Renal pelvis (tissue), 4 donors: ENCODE results near the gene NR6A1. TPM values are rescaled to one million over a fixed set of nuclear protein-coding genes. Genes with fewer than 3 reads are reported as not detected.
"Not testable (repeated sequence)": the region's sequence is repeated elsewhere in the genome, so short reads cannot be mapped to it uniquely, and the experiment has no call there.

Source experiments
- DNase-seq: peaks from one replicate; pipeline ENCODE4 v3.0.0-alpha.2; 2013
- polyA plus RNA-seq, 3 donors: library from polyadenylated mRNA; unstranded; fragments of 120-200 nt; gene quantifications; one replicate each; pipeline ENCODE4 v1.2.1, GENCODE V29; 2013; ENCODE audit not compliant: insufficient read length in 3 of 3

Gene NR6A1
- polyA plus RNA-seq, 3 donors, result 1.0 to 1.9 (median 1.6) TPM

- no peak for DNase-seq
These were observed 7.7 kb upstream of the NR6A1 start for GRCh38 chr9:124778575-124779367.

GRCh38 chr9:124776954-124777648 lies 6.0 kb upstream of the NR6A1 start, which contains the start of gene OLFML2A:
Gene OLFML2A, plus strand, starts transcription at chr9:124777133. Its CDS starts 138 bp downstream, at chr9:124777271.
- no peak for DNase-seq

DNA sequence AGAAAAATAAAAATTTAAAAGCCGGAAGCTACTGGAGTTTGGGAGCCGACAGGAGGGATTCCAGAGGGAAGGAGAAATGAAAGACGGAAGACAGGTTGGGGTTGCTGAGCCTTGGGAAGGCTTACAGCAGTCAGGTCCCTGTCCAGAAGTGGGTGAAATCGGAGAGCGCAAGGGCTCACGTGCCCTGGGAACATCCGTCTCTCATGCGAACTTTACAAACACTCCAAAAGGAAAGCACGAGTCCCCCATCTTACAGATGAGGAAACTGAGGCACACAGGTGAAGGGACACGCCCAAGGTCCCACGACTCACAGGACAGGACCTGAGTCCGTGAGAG lies 5.5 kb upstream of the NR6A1 start:
- DNase-seq, result no peak

DNA sequence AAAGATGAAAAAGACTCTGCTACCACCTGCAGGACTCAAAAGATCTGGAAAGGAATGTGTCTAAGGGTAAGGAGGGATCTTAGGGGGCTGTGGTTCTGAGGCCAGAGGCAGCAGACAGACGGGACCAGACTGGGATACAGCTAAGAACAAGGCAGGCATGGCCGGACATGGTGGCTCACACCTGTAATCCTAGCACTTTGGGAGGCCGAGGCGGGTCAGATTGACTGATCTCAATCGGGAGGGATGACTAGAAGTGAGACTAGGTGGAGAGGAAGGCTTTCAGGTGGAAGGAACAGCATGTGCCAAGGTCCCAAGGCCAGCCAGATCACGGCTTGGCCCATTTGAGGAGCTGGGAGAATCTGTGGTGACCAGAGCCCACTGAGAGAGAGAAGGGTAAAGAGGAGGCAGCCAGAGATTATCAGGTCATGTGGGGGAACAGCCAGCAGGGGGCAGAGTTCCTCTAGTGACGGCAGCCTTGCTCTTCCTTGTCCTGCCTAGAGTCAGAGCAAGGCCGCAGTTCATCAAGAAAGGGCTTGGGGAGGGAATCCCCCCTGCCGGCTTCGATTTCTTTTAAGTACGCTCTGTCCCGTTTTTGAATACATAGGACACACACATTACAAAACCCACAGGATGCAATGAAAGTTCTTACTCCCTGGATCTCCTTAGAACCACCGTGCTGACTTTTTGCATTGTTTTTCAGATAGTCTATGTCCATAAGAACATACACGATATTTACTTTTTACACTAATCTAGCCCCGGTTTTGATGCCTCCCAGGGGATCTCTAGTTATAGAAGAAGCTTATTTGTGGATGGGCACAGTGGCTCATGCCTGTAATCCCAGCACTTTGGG lies 3.2 kb upstream of the NR6A1 start:
- DNase-seq, result no peak

GRCh38 chr9:124773473-124774128 lies 2.5 kb upstream of the NR6A1 start:
- no peak for DNase-seq

- not testable (repeated sequence) for DNase-seq
These were observed 1.8 kb upstream of the NR6A1 start for GRCh38 chr9:124772877-124773276.

GRCh38 chr9:124771867-124772679 lies 962 bp upstream of the NR6A1 start:
- no peak for DNase-seq

GRCh38 chr9:124770359-124771020 lies 621 bp downstream of the NR6A1 start:
- DNase-seq, result no peak

GRCh38 chr9:124769549-124770358 lies 1.4 kb downstream of the NR6A1 start:
- DNase-seq, result no peak

DNA sequence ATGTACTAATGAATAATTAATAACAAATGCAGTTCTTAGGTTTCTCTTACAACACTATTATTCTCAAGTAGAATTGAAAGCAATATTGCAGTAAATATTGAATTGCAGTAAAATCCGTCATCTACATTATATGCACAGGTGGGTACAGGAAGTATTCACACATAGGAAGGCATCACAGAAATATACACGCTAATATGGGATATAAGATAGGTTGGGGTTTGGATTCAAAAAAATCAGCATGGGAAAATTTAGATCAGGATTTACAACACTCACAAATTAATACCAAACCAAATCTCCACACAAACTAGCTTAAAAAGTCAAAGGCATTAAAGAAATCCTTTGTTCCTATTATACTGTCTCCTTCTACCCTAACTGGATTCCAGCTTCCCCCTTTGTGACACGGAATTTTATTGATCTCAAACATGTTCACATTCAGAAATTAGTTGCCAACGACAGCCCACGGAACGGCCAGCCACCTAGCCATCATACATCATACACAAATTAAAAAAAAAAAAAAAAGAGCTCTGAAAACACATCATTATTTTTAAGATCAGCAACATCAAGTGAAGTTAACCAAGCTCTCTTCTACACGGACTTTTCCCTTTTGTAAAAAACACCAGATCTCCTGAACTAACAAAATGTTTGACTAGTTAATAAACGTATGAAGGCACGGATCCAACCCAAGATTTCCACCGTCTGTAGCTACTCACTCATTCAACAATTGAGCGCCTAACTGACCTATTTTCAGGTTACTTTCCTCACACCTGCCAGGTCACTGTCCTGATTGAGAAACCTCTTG lies 2.2 kb downstream of the NR6A1 start:
- DNase-seq, result no peak

DNA sequence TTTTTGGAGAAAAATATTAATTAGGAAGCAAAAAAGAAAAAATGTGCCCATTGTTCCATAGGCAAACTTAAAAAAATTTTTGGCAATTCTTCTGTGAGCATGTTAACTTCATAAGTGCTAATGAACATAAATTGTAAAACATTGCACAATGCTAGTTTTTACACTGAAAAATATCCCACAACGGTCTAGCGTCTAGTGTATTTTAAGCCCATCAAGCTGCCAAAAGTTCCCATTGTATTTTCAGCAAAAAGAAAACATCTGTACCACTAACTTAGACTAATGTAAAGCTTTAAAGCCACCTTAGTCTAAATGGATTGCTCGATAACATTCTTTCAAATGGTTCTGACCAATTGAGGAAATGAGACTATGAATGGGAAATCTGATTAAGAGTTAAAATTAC lies 2.8 kb downstream of the NR6A1 start:
- no peak for DNase-seq

GRCh38 chr9:124767821-124768220 lies 3.3 kb downstream of the NR6A1 start:
- DNase-seq, result no peak

DNA sequence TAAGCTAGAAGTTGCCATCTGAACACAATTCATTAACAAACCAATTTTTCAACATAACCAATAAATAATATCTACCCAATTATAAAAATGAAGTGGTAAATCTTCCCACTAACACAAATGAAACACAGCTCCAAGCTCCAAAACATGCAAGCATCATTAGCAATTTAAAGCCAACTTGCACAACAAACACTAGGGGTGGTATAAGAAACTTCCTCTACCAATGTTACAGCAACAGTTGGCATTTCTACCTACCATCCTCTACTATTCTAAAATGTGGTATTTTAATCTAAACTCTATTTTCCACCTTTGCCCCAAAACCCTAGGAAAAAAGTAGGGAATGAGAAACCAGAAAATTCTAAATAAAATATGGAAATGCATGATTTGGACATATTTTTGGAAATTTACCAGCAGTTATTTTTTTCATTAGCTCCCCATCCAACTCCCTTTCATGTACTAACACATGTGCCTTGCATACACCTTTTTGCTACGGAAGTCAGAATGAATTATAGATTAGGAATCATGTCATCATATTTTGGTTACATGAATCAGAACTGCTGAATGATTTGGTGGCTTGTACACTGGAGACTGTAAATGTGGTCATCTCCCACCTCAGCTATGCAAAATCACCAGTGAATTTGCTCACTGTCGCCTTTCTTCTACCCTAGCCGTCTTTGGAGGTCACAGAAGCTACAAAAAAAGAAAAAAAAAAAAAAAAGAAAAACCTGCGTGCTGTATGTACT lies 4.1 kb downstream of the NR6A1 start:
- no peak for DNase-seq

GRCh38 chr9:124766326-124766725 lies 4.8 kb downstream of the NR6A1 start:
- DNase-seq, result no peak

DNA sequence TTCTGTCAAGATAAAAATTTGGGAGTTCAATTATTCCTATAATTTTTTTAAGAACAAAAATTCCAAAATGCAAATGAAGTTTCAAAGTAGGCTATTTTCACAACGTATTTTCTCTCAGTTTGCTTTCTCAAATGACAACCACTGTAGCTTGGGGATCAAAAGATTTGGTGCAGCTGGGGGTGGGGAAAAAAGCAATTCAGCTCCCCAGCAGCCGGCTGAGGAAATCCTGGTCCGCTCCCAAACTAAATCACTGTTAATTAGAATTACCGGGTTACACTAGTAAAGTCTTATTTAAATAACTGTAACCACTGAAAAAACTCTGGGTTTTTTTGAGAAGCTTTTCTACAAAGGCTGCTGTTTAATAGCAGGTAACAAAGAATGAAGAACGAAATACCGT lies 5.7 kb downstream of the NR6A1 start:
- no peak for DNase-seq

- DNase-seq, result no peak
These were observed 6.2 kb downstream of the NR6A1 start for GRCh38 chr9:124764774-124765438.

- no peak for DNase-seq
These were observed 8.5 kb downstream of the NR6A1 start for GRCh38 chr9:124762633-124763032.
